Esophagus muscularis mucosa (tissue), 4 donors: ENCODE results near the gene CHD2. TPM values are rescaled to one million over a fixed set of nuclear protein-coding genes. Genes with fewer than 3 reads are reported as not detected.
A peak's percentile ranks its signal among the peaks of the same experiment; 100 is the strongest.
"Not testable (repeated sequence)": the region's sequence is repeated elsewhere in the genome, so short reads cannot be mapped to it uniquely, and the experiment has no call there.

Source experiments
- DNase-seq: peaks from one replicate; pipeline ENCODE4 v3.0.0-alpha.2; 2017; ENCODE audit errors: extremely low spot score
- H3K27ac ChIP-seq, 4 donors: fragments of 200-600 bp; sonication (generic); replicated peaks in 1 of 4; 1 replicate in 3 of 4; 2 replicates in 1 of 4; pipeline ENCODE4 v1.5.1; 2016 to 2019; ENCODE audit warnings: mild to moderate bottlenecking in 1 of 4
- H3K27me3 ChIP-seq, 4 donors: fragments of 200-600 bp; sonication (generic); one replicate each; pipeline versions ENCODE4 v1.5.1 to v1.6.0; 2016 to 2019
- H3K36me3 ChIP-seq, 4 donors: fragments of 200-600 bp; sonication (generic); one replicate each; pipeline ENCODE4 v1.5.1; 2016 to 2019
- H3K4me1 ChIP-seq, 4 donors: fragments of 200-600 bp; sonication (generic); one replicate each; pipeline ENCODE4 v1.5.1; 2016 to 2019
- H3K4me3 ChIP-seq, 4 donors: fragments of 200-600 bp; sonication (generic); 1 replicate in 2 of 4; 2 replicates in 2 of 4; pipeline ENCODE4 v1.5.1; 2016 to 2019; ENCODE audit warnings: mild to moderate bottlenecking in 4 of 4, moderate library complexity in 1 of 4
- H3K9me3 ChIP-seq, 4 donors: fragments of 200-600 bp; sonication (generic); 1 replicate in 3 of 4; 2 replicates in 1 of 4; pipeline ENCODE4 v1.5.1; 2016 to 2019
- CTCF ChIP-seq, 3 experiments: fragments of 200-600 bp in 2 of 3; fragments of 450-650 bp in 1 of 3; sonication (generic) in 2 of 3; IDR thresholded peaks; one replicate each; pipeline ENCODE4 v1.5.1; 2017 to 2019; ENCODE audit warnings: antibody characterized with exemption in 3 of 3, mild to moderate bottlenecking in 2 of 3, moderate library complexity in 1 of 3
- EP300 ChIP-seq: sonication (generic); formaldehyde crosslinking; IDR thresholded peaks from one replicate; pipeline ENCODE4 v1.6.1; 2017; ENCODE audit warnings: antibody characterized with exemption
- POLR2A ChIP-seq: fragments of 450-650 bp; IDR thresholded peaks from one replicate; pipeline ENCODE4 v1.6.1; 2017; ENCODE audit warnings: antibody characterized with exemption, moderate library complexity, mild to moderate bottlenecking, low read depth
- POLR2AphosphoS5 ChIP-seq, 2 donors: sonication (generic); formaldehyde crosslinking; IDR thresholded peaks; one replicate each; pipeline ENCODE4 v1.6.1; 2017; ENCODE audit warnings: antibody characterized with exemption in 2 of 2
- WGBS: methylation state at CpG from one replicate; pipeline ENCODE4 v1.1.5; 2018; 5-methylcytosine and 5-hydroxymethylcytosine counted together
- intact Hi-C: fragments of 100-400 bp; cut with DNase I; formaldehyde crosslinking; loops from one replicate; pipeline ENCODE4 v1.15.1; 2023
- total RNA-seq, 4 donors: library from RNA; depleted of rRNA; stranded (reverse); fragments of >200 nt; gene quantifications; one replicate each; pipeline versions ENCODE4 v1.1.0 to v1.2.1, GENCODE V29; 2016

The CHD2 gene
- total RNA-seq, 4 donors from 2014 or later, result 54.3 to 86.0 (median 62.8) TPM

- Histone ChIP-seq H3K9me3 (peaks cover 0 to 6% (median 5%) of the 10 kb centered on the region in 4 donors), H3K4me3 (no peak overlapping the region), H3K27ac (peak overlapping the region; percentile 72 to 81 (median 76)), H3K4me1 (peaks cover 12 to 21% (median 20%) of the 10 kb centered on the region in 4 donors), H3K27me3 (no peaks in the 10 kb centered on the region), H3K36me3 (no peaks in the 10 kb centered on the region)
- DNase-seq, result no peak
- WGBS, result 60% methylated on average over 4 of the region's 4 CpGs
- no peak for TF ChIP-seq CTCF (IDR thresholded peaks at IDR 0.05)
- TF ChIP-seq POLR2AphosphoS5 (IDR thresholded peaks at IDR 0.05), result peak; percentile 45 to 64
- intact Hi-C loops, result no loop called here
These were observed 30.7 kb upstream of the CHD2 start for GRCh38 chr15:92869263-92869940.

DNA sequence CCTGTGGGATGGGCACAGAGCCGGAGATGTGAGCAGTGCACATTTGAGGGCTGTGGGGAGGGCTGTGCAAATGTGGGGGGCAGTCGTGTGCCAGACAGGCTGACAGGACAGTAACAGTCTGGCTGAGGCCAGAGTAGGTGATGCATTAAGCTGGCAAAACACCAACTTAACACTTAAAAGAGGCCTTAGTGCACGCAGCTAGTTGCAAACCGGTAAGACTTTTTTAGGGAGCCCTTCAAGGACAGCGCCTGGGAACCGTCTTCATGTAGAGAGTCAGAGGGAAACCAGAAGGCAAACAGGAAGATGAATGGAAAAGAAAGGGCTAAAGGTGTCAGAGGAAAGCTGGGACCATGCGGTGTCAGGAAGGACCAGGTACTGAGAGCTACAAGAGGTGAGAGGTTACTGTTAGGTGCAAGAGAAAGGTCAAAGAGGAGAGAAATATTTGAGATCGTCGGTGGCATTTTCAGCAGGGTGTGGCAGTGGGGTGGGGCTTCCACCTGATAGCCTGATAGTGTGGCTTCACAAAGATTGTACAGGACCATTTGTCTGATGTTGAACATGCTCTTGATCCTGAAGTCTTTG lies 30.0 kb upstream of the CHD2 start:
- H3K4me1 ChIP-seq, result peaks cover 12 to 21% (median 20%) of the 10 kb centered on the region in 4 donors
- WGBS, result 44% methylated on average over 9 of the region's 9 CpGs
- H3K4me3 ChIP-seq, result no peak overlapping the region
- H3K9me3 ChIP-seq, result no peaks in the 10 kb centered on the region
- DNase-seq, result no peak
- peak in 1 of 2 donors; percentile 10 for TF ChIP-seq POLR2AphosphoS5 (IDR thresholded peaks at IDR 0.05)
- no peak for TF ChIP-seq EP300
- no peak for TF ChIP-seq POLR2A
- intact Hi-C loops, result no loop called here
- H3K27me3 ChIP-seq, result no peaks in the 10 kb centered on the region
- H3K27ac ChIP-seq, result peak overlapping the region; percentile 72 to 81 (median 76)
- H3K36me3 ChIP-seq, result no peaks in the 10 kb centered on the region

- intact Hi-C loops, H3K27me3 ChIP-seq, H3K36me3 ChIP-seq, H3K27ac ChIP-seq, H3K9me3 ChIP-seq, H3K4me3 ChIP-seq, DNase-seq: not testable (repeated sequence)
- 92% methylated on average over 6 of the region's 6 CpGs for WGBS
- H3K4me1 ChIP-seq, result peaks cover 12 to 21% (median 20%) of the 10 kb centered on the region in 4 donors
These were observed 27.2 kb upstream of the CHD2 start for GRCh38 chr15:92872967-92873366.

- no peak overlapping the region for H3K27ac ChIP-seq
- intact Hi-C loops, result no loop called here
These were observed 23.1 kb upstream of the CHD2 start for GRCh38 chr15:92877000-92877399.

DNA sequence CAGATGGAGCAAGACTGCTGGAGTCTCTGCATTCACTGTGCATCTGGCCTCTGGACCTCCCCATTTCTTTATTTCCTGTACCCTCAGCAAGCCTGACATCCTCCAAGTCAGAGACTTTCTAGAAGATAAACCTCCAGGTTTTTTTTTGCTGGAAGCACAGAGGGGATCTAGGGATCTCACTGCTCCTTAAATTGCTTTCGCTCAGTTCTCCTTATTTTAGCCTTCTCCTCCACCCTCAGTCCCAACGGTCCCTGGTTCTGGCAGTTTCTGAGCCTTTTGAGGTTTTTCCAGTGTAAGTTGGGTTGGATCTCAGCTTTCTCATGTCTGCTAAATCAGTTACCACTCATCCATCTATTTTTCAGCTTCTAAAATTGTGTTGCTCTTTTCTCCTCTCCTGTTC lies 22.7 kb upstream of the CHD2 start:
- Histone ChIP-seq H3K4me3 (no peak overlapping the region), H3K27me3 (no peaks in the 10 kb centered on the region), H3K36me3 (no peaks in the 10 kb centered on the region), H3K9me3 (no peaks in the 10 kb centered on the region), H3K4me1 (peaks cover 13 to 24% (median 21%) of the 10 kb centered on the region in 4 donors), H3K27ac (no peak overlapping the region)
- no peak for DNase-seq
- 83% methylated on average over 2 of the region's 2 CpGs for WGBS
- intact Hi-C loops, result no loop called here
- TF ChIP-seq EP300 (no peak), CTCF (IDR thresholded peaks at IDR 0.05) (no peak), POLR2A (no peak), POLR2AphosphoS5 (IDR thresholded peaks at IDR 0.05) (no peak)

More at GRCh38 chr15:92877000-92877399, 23.1 kb upstream of the CHD2 start:
- no peak for DNase-seq
- 91% methylated on average over 5 of the region's 5 CpGs for WGBS
- no peaks in the 10 kb centered on the region for H3K9me3 ChIP-seq
- no peaks in the 10 kb centered on the region for H3K27me3 ChIP-seq
- H3K4me1 ChIP-seq, result peaks cover 13 to 24% (median 20%) of the 10 kb centered on the region in 4 donors
- no peaks in the 10 kb centered on the region for H3K36me3 ChIP-seq
- no peak for TF ChIP-seq EP300
- no peak for TF ChIP-seq POLR2A
- TF ChIP-seq CTCF (IDR thresholded peaks at IDR 0.05), result no peak
- no peak for TF ChIP-seq POLR2AphosphoS5 (IDR thresholded peaks at IDR 0.05)
- no peak overlapping the region for H3K4me3 ChIP-seq
